ENCODE data around the gene TCEA2. TPM values are rescaled to one million over a fixed set of nuclear protein-coding genes. Genes with fewer than 3 reads are reported as not detected.
A peak's percentile ranks its signal among the peaks of the same experiment; 100 is the strongest.

TCEA2 gene
- total and polyA plus RNA-seq, 9 of the 15 experiments (the other 6 are each of a cell fraction or from before 2014, with no cell fraction given): 1.4 to 28.7 (median 5.4) TPM

GRCh38 chr20:64052987-64053840, 9.8 kb upstream of the TCEA2 start:
- DNase-seq (ENCODE audit: extremely low read depth in 1 of 4, low spot score in 3 of 4) (no peak), ATAC-seq (no peak), FAIRE-seq (no peak)
- ChIA-PET POLR2A (interaction anchor here (0.7 to 1.7 kb wide), 5 partner anchors 9 to 221 kb away, joined by 3 to 10 read pairs (median 3); partner anchors contain the start of gene TCEA2), CTCF (ENCODE audit: low intra/inter-chr PET ratio) (interaction anchor here (1.1 kb wide), 1 partner anchor 16 kb away, joined by 3 read pairs; no protein-coding TSS in a partner anchor)
- Histone ChIP-seq H3K4me1 (replicated peaks in 1 of 2; ENCODE audit: control insufficient read depth in 2 of 2, insufficient read depth in 2 of 2, low read length in 2 of 2) (peaks cover 29 to 91% of the 10 kb centered on the region in 2 experiments), H3K27me3 (ENCODE audit: control insufficient read depth in 2 of 2, insufficient read depth in 2 of 2, low read length in 2 of 2) (no peaks in the 10 kb centered on the region), H3K27ac (ENCODE audit: extremely low read depth, low read depth, low read length) (no peak overlapping the region; the same call in 2 of the 3 replicates), H3K79me2 (ENCODE audit: control insufficient read depth, insufficient read depth, low read length) (peaks cover 6% of the 10 kb centered on the region; the same call in 2 of the 3 replicates), H3K4me2 (ENCODE audit: insufficient read depth, low read length) (no peak overlapping the region), H3K9ac (ENCODE audit: insufficient read depth in 1 of 2, low read depth in 2 of 2, low read length in 2 of 2) (peak overlapping the region in 1 of 2 experiments; percentile 90; a peak in 2 of 4 replicates), H3K9me3 (replicated peaks; ENCODE audit: control insufficient read depth, insufficient read depth, low read depth, low read length) (no peaks in the 10 kb centered on the region), H3K4me3 (no peak overlapping the region), H3K36me3 (ENCODE audit: control insufficient read depth, insufficient read depth, low read length) (no peaks in the 10 kb centered on the region), H4K20me1 (replicated peaks; ENCODE audit: control insufficient read depth, insufficient read depth, low read length) (no peaks in the 10 kb centered on the region), H3K9me1 (ENCODE audit: control insufficient read depth, insufficient read depth, low read length) (no peaks in the 10 kb centered on the region), H2AFZ (ENCODE audit: low read depth, low read length) (0 out of 2 replicates have a peak overlapping the region, but pooled peaks have one; percentile 84)
- in situ Hi-C loops (cut with MboI): no loop called here
- BruUV-seq (replicated peaks): no TSS peak
- intact Hi-C loops (cut with micrococcal nuclease): loop anchor here (5.0 kb wide), 1 partner anchor 76 kb away; the partner anchor contains the start of gene SAMD10
- TF ChIP-seq ZNF174 (CRISPR knock-in tag; IDR thresholded peaks at IDR 0.05) (no peak), PTRF (tag; IDR thresholded peaks at IDR 0.05) (no peak), GABPB1 (CRISPR knock-in tag; IDR thresholded peaks at IDR 0.05) (no peak), MLLT1 (IDR thresholded peaks at IDR 0.05) (peak in 1 of 2 experiments; percentile 83; a peak in 2 of 4 replicates)
- 82% methylated on average over 31 of the region's 33 CpGs for WGBS (ENCODE audit: insufficient coverage, low coverage, missing lambda C conversion rate)
